ENCODE results near the gene WDR33. TPM values are rescaled to one million over a fixed set of nuclear protein-coding genes. Genes with fewer than 3 reads are reported as not detected.

The WDR33 gene
- total RNA-seq, 2 experiments from 2014 or later = 66.3 to 72.4 TPM

DNA sequence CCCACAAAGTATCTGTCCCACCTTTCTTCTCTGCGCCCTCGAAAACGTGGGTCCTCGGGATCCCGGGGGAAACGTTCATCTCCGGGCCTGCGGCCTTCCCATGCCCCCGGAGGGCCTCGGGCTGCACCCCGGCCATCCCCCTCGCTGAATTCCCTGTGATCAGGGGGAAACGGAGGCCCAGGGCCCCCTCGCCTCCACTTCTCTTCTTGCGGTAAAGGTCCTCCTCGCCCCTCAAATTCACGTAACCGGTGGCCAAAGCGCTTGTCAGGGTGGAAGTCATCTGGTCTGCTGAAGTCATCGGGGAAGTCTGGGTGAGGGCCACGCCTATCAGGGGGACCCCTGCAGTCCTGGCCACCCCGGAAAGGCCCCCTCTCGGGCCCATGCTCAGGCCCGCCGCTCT, 97.4 kb downstream of the WDR33 start:
- no peak for DNase-seq
- H3K27ac Mint-ChIP-seq = no peak overlapping the region
- CTCF ChIA-PET = interaction anchor here (2.0 kb wide), 1 partner anchor 9 kb away, joined by 7 read pairs; no protein-coding TSS in a partner anchor
- H3K4me3 Mint-ChIP-seq = no peak overlapping the region
- ATAC-seq = no peak
- H3K27me3 Mint-ChIP-seq = no peaks in the 10 kb centered on the region
- H3K4me1 Mint-ChIP-seq = no peaks in the 10 kb centered on the region
- peaks cover 17% of the 10 kb centered on the region for H3K36me3 Mint-ChIP-seq
- no peaks in the 10 kb centered on the region for H3K9me3 Mint-ChIP-seq (ENCODE audit: low read depth)

DNA sequence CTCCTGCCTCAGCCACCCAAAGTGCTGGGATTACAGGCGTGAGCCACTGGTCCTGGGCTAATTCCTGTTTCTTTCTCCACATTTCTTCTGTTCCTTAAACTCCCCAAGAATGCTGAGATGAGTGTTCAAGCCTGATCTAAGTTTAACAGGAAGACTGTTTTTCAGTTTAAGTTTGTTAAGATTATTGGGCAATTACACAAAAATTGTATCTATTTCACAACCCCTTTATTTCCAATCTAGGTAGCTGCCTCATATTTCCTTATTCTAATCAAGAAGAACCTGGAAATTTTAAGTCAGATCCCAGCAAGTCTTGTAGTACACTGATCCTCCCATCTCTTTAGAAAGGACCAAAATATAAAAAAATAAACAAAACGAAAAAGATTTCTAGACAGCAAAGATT, 98.0 kb downstream of the WDR33 start:
- H3K9me3 Mint-ChIP-seq (ENCODE audit: low read depth) = no peaks in the 10 kb centered on the region
- no peak for ATAC-seq
- CTCF ChIA-PET = interaction anchor here (2.0 kb wide), 1 partner anchor 9 kb away, joined by 7 read pairs; no protein-coding TSS in a partner anchor

DNA sequence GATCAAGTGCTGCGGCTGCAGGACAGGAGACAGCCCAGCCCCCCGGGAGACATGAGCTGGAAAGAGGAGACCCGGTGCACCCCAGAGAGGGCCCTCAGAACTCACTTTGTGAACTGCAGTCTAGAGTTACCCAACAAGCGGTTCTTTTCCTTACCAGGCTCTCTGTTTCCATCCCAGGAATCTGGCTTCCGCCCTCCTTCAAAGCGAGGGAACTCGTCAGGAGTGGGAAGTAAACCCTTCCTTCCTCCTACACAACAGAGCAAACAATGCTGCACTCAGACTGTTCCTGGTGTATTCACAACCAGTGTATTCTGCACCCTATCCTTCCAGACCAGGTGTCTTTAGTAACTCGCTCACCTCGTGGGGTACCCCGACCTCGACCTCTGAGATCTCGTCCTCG, 101.6 kb downstream of the WDR33 start:
- DNase-seq (no peak), ATAC-seq (no peak)
- CTCF ChIA-PET = no interaction called here
- Mint-ChIP-seq H3K27me3 (no peaks in the 10 kb centered on the region), H3K4me1 (peaks cover 3% of the 10 kb centered on the region), H3K4me3 (no peak overlapping the region), H3K27ac (no peak overlapping the region), H3K36me3 (peaks cover 28% of the 10 kb centered on the region), H3K9me3 (ENCODE audit: low read depth) (no peaks in the 10 kb centered on the region)

More for the DNA sequence above, 98.0 kb downstream of the WDR33 start:
- no peak overlapping the region for H3K27ac Mint-ChIP-seq
- DNase-seq = no peak
- H3K4me1 Mint-ChIP-seq = no peaks in the 10 kb centered on the region
- H3K27me3 Mint-ChIP-seq = no peaks in the 10 kb centered on the region
- H3K36me3 Mint-ChIP-seq = peaks cover 13% of the 10 kb centered on the region
- no peak overlapping the region for H3K4me3 Mint-ChIP-seq

DNA sequence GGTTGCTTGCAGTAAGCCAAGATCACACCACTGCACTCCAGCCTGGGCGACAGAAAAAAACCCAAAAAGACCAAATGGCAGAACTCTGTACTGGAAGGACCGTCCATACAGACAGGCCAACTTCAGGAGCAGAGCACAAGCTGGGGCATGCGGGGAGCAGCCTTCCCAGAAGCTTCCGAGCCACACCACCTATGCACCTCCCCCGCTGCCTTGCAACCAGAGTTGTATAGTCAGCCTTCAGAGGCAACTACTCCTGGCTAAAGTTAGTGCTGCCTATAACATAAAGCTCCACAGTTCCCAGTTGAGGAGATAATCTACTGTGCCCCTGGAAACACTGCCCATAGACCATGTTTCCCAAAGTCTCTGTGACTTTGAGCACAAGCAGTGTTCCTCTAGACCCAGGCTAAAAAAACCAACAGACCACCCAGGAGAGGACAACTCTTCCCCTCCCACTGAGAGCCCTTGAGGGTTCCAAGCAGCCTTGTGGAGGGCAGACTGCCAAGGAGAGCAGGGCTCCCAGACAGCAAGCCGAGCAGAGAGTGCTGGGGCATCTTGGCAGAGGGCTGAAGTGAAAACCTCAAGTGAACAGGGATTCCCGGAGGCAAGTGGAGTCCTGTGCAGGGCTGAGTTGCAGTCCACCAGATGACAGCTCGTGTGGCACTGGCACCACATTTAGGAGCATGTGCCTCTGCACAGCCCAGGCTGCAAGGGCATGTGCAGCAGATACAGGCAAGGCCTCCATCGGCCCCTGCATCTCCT, 102.9 kb downstream of the WDR33 start:
- Mint-ChIP-seq H3K36me3 (peaks cover 33% of the 10 kb centered on the region), H3K27ac (no peak overlapping the region), H3K9me3 (ENCODE audit: low read depth) (no peaks in the 10 kb centered on the region), H3K27me3 (no peaks in the 10 kb centered on the region), H3K4me1 (peaks cover 11% of the 10 kb centered on the region), H3K4me3 (no peak overlapping the region)
- DNase-seq (no peak), ATAC-seq (no peak)
- CTCF ChIA-PET = no interaction called here

DNA sequence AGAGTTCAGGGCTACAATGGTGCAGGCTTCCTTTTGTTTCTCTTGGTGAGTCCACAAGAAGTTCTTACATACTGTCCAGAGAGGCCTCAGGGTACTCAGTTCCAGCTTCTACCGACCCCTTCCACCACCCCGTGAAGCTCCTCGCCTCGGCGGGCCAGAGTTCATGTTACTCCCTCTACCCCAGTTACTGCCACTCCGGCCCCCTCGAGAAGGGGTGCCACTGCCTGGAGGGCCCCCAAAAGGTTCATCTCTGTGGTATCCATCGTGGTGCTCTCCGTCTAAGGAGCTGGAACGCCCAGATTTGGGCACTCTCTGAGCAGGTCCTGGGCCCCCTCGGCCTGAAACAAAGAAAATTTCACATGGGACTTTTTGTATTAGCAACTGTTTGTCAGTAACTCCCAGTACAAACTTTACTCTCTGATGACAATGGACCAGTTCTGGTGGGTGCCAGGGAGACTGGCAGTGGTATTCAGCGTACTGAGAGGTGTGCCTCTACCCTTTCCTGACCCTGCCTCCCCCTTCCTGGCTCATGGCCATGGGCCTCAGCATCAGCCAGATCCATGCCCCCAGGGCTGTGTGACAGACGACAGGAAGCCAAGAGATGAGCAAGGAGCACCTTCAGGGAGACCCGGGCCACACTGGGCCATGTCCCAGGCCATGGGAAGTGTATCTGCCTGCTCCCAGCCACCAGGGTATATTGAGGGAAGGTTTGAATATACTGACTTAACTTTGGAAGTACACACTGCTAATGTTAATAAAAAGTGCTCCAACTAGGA, 104.6 kb downstream of the WDR33 start:
- H3K36me3 Mint-ChIP-seq = peaks cover 38% of the 10 kb centered on the region
- no peak overlapping the region for H3K27ac Mint-ChIP-seq
- H3K27me3 Mint-ChIP-seq = no peaks in the 10 kb centered on the region
- no peaks in the 10 kb centered on the region for H3K9me3 Mint-ChIP-seq (ENCODE audit: low read depth)
- ATAC-seq (no peak), DNase-seq (no peak)
- CTCF ChIA-PET = no interaction called here
- H3K4me3 Mint-ChIP-seq = no peak overlapping the region
- peaks cover 20% of the 10 kb centered on the region for H3K4me1 Mint-ChIP-seq

DNA sequence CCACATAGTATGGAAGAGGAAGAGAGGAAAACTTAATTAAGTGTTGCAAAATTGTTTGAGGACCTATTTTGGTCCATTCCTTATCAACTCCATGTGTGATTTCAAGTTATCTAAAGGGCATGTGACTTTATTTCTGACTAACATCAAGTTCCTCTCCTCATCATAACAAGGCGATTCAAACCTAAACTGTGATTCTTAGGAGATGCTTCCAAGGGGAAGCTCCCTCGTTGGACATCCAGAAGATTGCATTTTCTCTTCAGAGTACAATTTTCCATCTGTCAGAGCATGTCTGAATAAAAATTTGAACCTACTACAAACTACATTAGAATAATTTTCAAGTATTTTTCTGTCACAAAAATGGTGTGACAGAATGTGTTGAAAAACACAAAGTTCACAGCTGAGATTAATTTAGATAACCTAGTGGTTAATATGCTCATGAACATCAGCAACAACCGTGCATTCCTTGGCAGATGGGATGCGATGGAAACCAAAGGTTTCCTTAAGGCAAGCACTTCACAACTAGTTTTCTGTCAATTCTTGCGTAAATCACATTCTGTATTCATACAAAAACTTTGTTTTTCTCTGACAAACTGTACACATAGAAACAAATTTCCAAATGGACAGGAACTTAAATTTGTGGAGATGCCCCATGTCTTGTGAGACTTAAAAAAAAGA, 105.4 kb downstream of the WDR33 start:
- DNase-seq = no peak
- Mint-ChIP-seq H3K27ac (no peak overlapping the region), H3K9me3 (ENCODE audit: low read depth) (no peaks in the 10 kb centered on the region), H3K4me1 (peaks cover 27% of the 10 kb centered on the region), H3K4me3 (no peak overlapping the region), H3K36me3 (peaks cover 34% of the 10 kb centered on the region), H3K27me3 (no peaks in the 10 kb centered on the region)
- CTCF ChIA-PET = interaction anchor here (2.3 kb wide), 1 partner anchor 8 kb away, joined by 7 read pairs; no protein-coding TSS in a partner anchor
- ATAC-seq = no peak

DNA sequence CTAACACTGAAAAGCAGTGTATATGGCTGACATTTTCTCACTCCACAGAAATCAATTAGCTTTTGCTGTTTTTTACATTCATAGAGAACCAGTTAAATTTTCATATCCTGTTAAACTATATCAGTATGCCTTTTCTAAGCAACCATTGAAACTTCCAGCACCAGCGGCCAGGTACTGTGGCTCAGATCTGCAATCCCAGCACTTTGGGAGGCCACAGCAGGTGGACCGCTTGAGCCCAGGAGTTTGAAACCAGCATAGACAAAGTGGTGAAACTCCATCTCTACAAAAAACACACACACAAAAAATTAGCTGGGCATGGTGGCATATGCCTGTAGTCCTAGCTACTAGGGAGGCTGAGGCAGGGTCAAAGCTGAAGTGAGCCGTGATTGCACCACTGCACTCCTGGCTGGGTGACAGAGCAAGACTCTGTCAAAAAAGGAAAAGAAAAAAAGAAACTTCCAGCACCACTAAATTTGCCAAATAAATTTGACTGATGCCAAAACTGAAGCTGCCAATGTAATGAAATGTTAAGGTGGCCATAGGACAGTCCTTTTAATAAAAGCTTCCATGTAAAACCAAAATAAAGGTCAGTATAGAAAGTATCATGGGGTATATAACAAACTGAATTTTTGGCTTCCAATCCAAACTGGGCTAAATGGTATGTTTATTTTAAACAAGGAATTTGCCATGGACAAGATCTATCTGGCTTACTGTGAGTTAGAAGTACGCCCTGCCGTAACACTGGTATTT, 106.2 kb downstream of the WDR33 start:
- Mint-ChIP-seq H3K27ac (no peak overlapping the region), H3K36me3 (peaks cover 34% of the 10 kb centered on the region), H3K4me1 (peaks cover 32% of the 10 kb centered on the region), H3K27me3 (no peaks in the 10 kb centered on the region), H3K9me3 (ENCODE audit: low read depth) (no peaks in the 10 kb centered on the region), H3K4me3 (no peak overlapping the region)
- ATAC-seq (no peak), DNase-seq (no peak)
- CTCF ChIA-PET = interaction anchor here (0.7 to 2.3 kb wide), 3 partner anchors 9 to 14 kb away, joined by 3 to 7 read pairs (median 4); no protein-coding TSS in a partner anchor

DNA sequence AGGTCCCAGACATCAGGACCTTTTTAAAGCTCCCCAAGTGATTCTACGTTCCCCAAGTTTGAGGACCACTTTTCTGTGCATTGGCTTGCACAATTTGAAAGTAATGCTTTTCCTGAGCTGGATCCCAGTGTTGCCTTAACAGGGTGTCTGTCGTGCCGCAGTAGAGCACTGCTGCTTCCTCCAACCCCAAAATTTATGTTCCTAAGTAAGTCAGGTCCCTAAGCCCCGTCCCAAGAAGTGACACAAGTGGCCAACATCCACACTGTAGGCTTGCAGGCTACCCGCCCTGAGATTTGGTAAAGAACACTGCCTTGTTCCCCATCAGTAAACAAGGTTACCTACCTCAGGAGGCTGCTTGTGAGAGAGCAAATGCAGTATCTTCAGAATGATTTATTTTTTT, 107.7 kb downstream of the WDR33 start:
- Mint-ChIP-seq H3K9me3 (ENCODE audit: low read depth) (no peaks in the 10 kb centered on the region), H3K27ac (peak overlapping the region; percentile 22), H3K4me3 (peak overlapping the region; percentile 36), H3K4me1 (peaks cover 32% of the 10 kb centered on the region), H3K36me3 (peaks cover 27% of the 10 kb centered on the region), H3K27me3 (no peaks in the 10 kb centered on the region)
- no peak for ATAC-seq
- no peak for DNase-seq
- CTCF ChIA-PET = interaction anchor here (1.2 to 2.3 kb wide), 3 partner anchors 8 to 15 kb away, joined by 3 to 7 read pairs (median 5); no protein-coding TSS in a partner anchor

DNA sequence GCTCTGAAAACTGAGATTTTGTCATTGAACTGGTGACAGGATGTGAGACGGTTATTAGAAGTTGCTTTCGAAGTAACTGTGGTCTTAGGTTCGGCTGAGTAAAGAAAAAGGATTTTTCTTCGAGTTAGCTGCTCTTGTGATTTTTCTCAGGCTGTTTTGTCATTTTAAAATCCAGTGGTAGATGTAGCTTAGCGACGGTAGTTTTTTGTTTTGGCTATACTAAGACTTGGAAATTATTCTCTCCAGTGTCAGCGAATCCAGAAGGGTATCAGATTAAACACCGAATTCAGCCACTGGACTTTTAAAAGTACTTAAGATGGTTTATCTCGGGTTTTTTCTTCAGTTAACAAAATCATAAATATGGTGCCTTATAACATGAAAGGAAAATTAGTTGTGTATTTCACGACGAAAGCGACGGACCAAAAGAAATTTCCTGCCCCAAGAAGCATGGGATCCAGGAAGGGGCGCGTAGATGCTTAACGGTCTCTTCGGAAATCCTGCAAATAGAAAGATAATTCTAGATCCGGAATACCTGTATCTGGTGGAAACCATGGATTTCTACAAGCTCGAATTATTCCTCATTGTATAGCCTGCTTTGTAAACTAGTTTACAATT, 108.5 kb downstream of the WDR33 start:
- H3K9me3 Mint-ChIP-seq (ENCODE audit: low read depth) = no peaks in the 10 kb centered on the region
- peak overlapping the region; percentile 91 for H3K27ac Mint-ChIP-seq
- no peak for ATAC-seq
- CTCF ChIA-PET = interaction anchor here (1.1 to 1.7 kb wide), 3 partner anchors 9 to 111 kb away, joined by 3 to 5 read pairs (median 4); no protein-coding TSS in a partner anchor
- H3K27me3 Mint-ChIP-seq = no peaks in the 10 kb centered on the region
- H3K4me3 Mint-ChIP-seq = peak overlapping the region; percentile 81
- DNase-seq = no peak
- peaks cover 25% of the 10 kb centered on the region for H3K36me3 Mint-ChIP-seq
- H3K4me1 Mint-ChIP-seq = peaks cover 32% of the 10 kb centered on the region

DNA sequence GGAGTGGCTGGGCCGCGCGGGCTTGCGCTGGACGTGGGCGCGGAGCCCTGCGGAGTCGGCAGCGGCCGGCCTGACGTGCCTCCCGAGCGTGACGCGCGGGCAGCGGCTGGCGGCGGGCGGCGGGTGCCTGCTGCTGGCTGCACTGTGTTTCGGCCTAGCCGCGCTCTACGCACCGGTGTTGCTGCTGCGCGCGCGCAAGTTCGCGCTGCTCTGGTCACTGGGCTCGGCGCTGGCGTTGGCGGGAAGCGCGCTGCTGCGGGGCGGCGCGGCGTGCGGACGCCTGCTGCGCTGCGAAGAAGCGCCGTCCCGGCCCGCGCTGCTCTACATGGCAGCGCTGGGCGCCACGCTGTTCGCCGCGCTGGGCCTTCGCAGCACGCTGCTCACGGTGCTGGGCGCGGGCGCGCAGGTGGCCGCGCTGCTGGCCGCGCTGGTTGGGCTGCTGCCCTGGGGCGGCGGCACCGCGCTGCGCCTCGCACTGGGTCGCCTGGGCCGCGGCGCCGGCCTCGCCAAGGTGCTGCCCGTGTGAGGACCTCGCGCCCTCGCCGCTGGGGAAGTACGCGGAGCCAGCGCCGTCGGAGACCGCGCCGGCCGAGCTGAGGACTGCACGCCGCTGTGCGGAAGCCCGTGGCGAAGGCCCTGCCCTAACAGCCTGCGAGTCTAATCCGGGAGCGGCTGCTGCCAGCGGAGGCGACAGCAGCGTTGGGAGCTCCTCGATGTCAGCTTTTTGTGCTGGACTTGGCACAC, 109.1 kb downstream of the WDR33 start:
- no peaks in the 10 kb centered on the region for H3K27me3 Mint-ChIP-seq
- peak overlapping the region; percentile 91 for H3K4me3 Mint-ChIP-seq
- H3K9me3 Mint-ChIP-seq (ENCODE audit: low read depth) = no peaks in the 10 kb centered on the region
- ATAC-seq (peak; percentile 77), DNase-seq (peak; percentile 88)
- H3K36me3 Mint-ChIP-seq = peaks cover 22% of the 10 kb centered on the region
- H3K27ac Mint-ChIP-seq = peak overlapping the region; percentile 91
- CTCF ChIA-PET = interaction anchor here (1.1 to 1.7 kb wide), 4 partner anchors 10 to 111 kb away, joined by 3 to 5 read pairs (median 4); no protein-coding TSS in a partner anchor
- H3K4me1 Mint-ChIP-seq = peaks cover 32% of the 10 kb centered on the region

DNA sequence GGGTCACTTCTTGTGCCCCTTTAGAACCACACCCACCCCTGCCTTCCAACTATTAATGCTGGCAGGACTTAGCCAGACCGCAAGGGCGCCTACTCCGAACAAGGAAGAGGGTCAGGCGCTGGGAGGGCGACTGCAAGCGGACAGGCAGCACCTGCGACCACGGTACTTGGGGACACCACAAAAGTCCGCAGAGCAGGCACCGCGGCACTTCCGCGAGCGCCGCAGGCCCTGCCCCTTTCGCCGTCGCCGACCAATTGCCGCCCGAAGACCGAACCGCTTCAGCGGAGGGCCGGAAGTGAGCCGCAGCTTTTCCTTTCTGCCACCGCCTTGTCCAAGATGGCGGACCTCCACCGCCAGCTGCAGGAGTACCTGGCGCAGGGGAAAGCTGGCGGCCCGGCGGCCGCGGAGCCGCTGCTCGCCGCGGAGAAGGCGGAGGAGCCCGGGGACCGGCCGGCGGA, 109.7 kb downstream of the WDR33 start, which contains the start of gene SFT2D3:
Gene SFT2D3, plus strand, starts transcription at position 305 of the 458 bp plus-strand sequence. Its CDS starts 32 bp downstream, at position 337.
- H3K27ac Mint-ChIP-seq = peak within 1 kb of the TSS; percentile 96

More for the DNA sequence above, 109.7 kb downstream of the WDR33 start, which contains the start of gene SFT2D3:
- peak; percentile 84 for ATAC-seq
- peak; percentile 95 for DNase-seq
- Mint-ChIP-seq H3K36me3 (peaks cover 18% of the 10 kb centered on the region), H3K4me3 (peak within 1 kb of the TSS; percentile 91), H3K27me3 (no peaks in the 10 kb centered on the region), H3K9me3 (ENCODE audit: low read depth) (no peaks in the 10 kb centered on the region), H3K4me1 (peaks cover 32% of the 10 kb centered on the region)
- CTCF ChIA-PET = interaction anchor here (1.4 kb wide), 1 partner anchor 51 kb away, joined by 4 read pairs; no protein-coding TSS in a partner anchor

All from activated CD8-positive, alpha-beta memory T cell treated with anti-CD3 and anti-CD28 coated beads, Interleukin-2, amount 10 ng/mL, durations not matched to agents 7 days and 5 days (primary cell).